ENCODE data around the gene TAS2R41.

Gene TAS2R41

DNA sequence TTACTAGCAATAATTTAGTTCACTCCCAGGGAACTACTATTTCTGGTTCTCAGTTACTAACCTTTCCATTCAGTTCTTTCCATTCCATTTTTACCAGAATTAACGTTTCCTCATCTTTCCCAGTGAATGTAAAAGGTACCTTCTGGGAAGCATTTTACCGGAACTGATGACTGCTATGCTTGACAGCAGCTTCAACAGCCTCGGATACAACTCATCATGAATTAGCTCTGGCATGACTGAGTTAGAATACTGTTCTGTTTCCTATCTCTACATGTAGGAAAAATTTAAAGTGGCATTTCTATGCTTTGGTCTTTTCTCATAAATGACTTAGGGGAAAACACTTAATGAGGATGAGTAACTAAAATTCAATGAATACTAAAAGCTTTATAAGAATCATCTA, 18.6 kb downstream of the TAS2R41 start:
- no peak for DNase-seq (ENCODE audit: extremely low read depth, low read depth)
- H3K4me3 ChIP-seq (replicated peaks; ENCODE audit: low read depth, low read length): no peak overlapping the region
- TF ChIP-seq, protein P1, sequence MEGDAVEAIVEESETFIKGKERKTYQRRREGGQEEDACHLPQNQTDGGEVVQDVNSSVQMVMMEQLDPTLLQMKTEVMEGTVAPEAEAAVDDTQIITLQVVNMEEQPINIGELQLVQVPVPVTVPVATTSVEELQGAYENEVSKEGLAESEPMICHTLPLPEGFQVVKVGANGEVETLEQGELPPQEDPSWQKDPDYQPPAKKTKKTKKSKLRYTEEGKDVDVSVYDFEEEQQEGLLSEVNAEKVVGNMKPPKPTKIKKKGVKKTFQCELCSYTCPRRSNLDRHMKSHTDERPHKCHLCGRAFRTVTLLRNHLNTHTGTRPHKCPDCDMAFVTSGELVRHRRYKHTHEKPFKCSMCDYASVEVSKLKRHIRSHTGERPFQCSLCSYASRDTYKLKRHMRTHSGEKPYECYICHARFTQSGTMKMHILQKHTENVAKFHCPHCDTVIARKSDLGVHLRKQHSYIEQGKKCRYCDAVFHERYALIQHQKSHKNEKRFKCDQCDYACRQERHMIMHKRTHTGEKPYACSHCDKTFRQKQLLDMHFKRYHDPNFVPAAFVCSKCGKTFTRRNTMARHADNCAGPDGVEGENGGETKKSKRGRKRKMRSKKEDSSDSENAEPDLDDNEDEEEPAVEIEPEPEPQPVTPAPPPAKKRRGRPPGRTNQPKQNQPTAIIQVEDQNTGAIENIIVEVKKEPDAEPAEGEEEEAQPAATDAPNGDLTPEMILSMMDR (IDR thresholded peaks at IDR 0.05; ENCODE audit: low read depth, low read length, missing control alignments): no peak

DNA sequence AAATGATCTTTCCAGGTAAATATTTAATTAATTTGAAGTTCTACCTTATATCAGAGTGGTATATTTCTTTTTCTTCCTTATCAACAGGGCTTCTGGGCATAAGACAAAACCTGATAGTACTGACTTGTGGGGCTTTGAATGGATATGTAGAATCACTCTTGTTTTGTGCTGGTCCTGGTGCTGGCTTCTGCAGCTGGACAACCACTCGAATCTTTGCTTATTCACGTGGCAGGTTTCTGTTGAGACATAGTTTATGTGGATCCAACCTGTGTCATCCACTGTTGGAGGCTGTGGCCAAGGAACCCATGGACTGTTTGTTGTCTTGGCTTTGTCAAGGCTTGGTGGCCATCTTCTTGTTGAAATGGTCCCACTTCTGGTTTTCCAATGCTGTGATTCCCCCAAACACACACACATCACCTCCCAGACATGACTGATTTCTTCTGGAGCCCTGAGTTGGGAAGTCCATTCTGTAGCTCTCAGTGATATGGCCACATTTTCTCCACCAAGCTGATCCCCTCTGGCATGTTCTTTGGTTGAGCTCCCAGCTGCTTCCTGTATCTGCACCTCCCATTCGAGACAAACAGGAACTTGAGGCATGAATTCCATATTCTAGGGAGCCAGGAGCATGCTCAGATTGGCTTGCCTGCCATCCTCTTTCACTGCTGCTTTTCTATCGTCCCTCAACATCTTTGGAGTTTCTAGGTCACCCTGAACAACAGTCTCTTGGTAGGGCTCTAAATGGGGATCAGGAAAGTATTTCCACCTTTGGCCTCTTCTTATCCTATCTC, 19.5 kb downstream of the TAS2R41 start:
- DNase-seq (ENCODE audit: extremely low read depth, low read depth): no peak
- H3K4me3 ChIP-seq (replicated peaks; ENCODE audit: low read depth, low read length): no peak overlapping the region
- TF ChIP-seq, protein P1 (IDR thresholded peaks at IDR 0.05; ENCODE audit: low read depth, low read length, missing control alignments): no peak

DNA sequence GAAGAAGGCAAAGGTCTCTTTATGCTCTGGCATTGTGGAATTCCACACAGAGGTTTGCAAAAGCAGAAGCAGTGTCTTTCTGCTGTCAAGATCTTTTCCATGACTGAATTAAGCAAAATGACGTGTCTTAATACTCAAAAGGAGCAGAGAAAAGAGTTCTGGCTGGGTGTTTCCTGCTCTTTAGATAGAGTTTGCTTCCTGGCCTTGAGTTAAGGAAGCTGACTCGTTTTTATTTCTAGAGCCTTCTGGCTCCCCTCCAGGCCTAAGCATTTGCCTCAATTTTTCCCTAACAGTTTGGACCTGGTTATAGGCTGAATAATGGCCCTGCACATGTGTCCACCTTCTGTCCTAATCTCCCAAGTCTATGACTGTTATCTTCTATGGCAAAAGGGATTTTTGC, 21.6 kb downstream of the TAS2R41 start:
- no peak for DNase-seq (ENCODE audit: extremely low read depth, low read depth)

DNA sequence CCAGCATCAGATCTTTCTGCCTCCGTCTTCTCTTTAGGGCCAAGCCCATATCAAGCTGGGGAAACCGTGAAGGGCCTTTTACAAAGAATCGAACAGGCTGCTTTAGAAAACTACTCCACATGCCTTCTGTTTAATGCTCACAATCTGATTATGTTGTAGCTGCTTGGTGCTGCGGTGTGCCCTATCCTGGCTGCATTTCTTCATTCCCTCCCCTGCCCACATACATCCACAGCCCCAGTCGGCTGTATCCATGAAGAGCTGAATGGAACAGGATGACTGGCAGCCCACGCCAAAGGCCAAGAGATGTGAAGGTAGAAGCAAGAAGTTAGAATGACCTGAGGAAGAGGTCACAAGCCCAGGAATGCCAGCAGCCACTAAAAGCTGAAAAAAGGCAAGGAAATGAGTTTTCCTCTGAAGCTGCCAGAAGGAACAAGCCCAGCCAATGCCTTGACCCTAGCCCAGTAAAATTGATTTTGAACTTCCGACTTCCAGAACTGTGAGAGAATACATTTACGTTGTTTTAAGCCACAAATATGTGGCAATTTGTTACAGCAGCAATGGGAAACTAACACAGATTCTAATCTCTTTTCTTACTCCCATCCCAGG, 22.2 kb downstream of the TAS2R41 start:
- H3K4me3 ChIP-seq (replicated peaks; ENCODE audit: low read depth, low read length): no peak overlapping the region
- no peak for DNase-seq (ENCODE audit: extremely low read depth, low read depth)
- TF ChIP-seq, protein P1 (IDR thresholded peaks at IDR 0.05; ENCODE audit: low read depth, low read length, missing control alignments): no peak

More for the DNA sequence above, 21.6 kb downstream of the TAS2R41 start:
- no peak overlapping the region for H3K4me3 ChIP-seq (replicated peaks; ENCODE audit: low read depth, low read length)
- TF ChIP-seq, protein P1 (IDR thresholded peaks at IDR 0.05; ENCODE audit: low read depth, low read length, missing control alignments): no peak

DNA sequence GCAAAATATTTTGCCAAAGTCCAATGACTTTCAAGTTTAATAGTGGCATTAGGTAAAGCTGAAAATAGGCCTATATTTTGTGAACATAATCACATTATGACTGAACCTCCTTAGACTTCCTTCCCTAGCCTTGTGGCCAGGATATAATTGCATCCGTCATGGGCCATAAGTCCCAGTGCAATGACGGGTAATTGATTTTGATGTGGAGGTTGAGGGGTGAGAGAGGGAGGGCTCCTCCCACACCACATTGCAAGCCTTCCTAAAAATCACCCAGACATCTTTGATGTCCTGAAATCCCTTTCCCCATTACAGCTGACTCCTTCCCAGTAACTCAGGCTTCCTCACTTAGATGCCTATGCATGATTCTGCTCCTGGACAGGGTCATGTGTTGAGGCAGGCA, 25.6 kb downstream of the TAS2R41 start:
- H3K4me3 ChIP-seq (replicated peaks; ENCODE audit: low read depth, low read length): no peak overlapping the region
- no peak for DNase-seq (ENCODE audit: extremely low read depth, low read depth)
- TF ChIP-seq, protein P1 (IDR thresholded peaks at IDR 0.05; ENCODE audit: low read depth, low read length, missing control alignments): no peak

DNA sequence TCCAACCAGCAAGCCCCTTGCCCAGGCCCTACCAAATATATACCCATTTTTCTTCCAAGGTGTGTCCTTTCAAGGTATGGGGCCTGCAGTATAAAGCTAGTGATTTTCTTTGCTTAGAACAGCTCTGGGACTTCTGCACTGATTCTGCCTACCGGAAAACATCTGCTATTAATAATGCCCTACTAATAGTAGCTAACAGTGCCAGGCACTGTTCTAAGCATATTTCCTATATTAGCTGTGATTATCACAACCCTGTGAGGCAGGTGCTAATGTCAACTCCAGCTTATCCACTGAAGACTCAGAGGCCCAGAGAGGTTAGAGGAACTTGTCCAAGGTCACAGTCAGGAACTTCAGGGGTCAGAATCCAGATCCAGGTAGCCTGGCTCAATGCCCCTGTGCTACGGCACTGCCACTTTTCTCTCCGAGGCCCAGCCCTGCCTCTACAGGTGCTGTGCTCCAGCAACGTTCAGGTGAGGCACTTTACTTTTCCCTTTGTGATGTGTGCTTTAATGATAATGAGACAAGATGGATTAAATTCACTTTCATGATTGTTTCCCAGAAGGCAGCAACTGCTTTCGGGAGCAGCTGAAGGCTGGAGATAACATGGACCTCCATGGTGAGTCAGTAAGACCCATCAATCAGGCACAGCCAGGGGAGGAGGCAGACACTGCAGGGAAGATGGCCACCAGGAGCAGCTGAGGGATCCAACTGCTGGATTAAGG, 26.7 kb downstream of the TAS2R41 start:
- no peak for DNase-seq (ENCODE audit: extremely low read depth, low read depth)
- TF ChIP-seq, protein P1 (IDR thresholded peaks at IDR 0.05; ENCODE audit: low read depth, low read length, missing control alignments): no peak

More for the DNA sequence above, 26.7 kb downstream of the TAS2R41 start:
- H3K4me3 ChIP-seq (replicated peaks; ENCODE audit: low read depth, low read length): no peak overlapping the region
